Raji (cell line): Measurements from ENCODE around the gene APBA2.

Source experiments
- POLR2A ChIP-seq: IDR thresholded peaks from 2 replicates; pipeline ENCODE4 v1.6.1; 2011; ENCODE audit warnings: low read depth, low read length, control low read depth; ENCODE audit not compliant: insufficient read depth

APBA2 gene

DNA sequence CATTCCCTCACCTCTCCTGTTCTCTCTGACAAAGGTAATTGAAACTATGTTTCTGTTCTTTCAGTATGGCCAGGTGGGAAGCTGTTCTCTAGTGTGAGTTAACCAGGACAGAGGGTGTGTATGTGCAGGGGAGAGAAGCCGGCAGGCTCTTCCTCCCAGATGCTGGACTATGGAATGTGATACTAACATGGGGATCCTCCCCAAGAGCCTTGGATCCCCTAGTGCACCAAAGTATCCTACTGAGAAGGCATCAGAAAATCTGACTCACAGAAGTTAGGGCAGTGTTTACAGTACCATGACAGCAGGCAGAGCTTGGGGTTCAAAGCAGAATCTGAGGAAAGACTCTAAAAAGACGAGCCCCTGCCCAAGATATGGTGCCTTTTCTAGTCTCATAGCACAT lies 123.1 kb downstream of the APBA2 start:
- no peak for TF ChIP-seq POLR2A

DNA sequence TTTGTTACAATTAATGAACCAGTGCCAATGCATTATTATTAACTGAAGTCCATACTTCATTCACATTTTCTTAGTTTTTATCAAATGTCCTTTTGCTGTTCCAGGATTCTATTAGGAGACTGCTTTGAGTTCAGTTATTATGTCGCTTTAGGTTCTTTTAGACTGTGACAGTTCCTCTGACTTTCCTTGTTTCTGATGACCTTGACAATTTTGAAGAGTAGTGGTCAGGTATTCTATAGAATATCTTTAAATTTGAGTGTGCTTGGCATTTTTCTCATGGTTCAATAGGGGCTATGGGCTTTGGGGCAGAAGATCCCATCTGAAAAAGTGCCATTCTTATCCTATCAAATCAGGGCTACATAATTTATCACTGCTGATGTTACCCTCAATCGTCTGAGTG lies 126.3 kb downstream of the APBA2 start:
- TF ChIP-seq POLR2A: no peak

DNA sequence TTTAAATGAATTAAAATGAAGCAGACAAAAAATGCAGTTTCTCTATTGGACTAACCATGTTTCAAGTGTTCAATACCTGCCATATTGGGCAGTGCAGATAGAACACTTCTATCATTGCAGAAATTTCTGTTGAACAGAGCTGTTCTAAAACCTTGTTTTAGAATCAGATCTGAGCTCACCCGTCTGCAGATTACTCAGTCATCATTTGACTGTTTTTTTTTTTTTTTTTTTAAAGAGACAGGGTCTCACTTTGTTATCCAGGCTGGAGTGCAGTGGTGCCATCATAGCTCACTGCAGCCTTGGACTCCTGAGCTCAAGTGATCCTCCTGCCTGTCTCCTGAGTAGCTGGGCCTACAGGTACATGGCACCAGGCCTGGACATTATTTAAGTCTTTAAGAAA lies 128.7 kb downstream of the APBA2 start:
- TF ChIP-seq POLR2A: no peak

DNA sequence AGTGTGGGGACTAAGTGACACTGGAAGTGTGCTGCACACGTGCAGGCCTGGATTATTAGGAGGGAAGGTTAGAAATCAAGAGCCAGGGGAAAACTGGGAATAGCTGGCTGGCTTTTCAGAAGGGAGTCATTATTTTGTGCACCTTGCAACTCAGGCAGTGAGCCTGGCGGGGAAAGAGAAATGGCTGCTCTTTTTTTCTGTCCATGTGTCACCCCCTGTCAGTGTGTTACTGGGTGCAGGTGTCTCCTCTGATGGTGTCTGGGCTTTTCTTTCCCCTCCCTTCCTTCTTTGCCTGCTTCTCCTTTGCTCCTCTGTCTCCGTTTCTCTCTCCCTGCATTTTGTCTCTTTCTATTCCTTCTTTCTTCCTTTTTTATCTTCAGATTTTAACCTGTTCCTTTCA lies 130.7 kb downstream of the APBA2 start:
- TF ChIP-seq POLR2A: no peak

DNA sequence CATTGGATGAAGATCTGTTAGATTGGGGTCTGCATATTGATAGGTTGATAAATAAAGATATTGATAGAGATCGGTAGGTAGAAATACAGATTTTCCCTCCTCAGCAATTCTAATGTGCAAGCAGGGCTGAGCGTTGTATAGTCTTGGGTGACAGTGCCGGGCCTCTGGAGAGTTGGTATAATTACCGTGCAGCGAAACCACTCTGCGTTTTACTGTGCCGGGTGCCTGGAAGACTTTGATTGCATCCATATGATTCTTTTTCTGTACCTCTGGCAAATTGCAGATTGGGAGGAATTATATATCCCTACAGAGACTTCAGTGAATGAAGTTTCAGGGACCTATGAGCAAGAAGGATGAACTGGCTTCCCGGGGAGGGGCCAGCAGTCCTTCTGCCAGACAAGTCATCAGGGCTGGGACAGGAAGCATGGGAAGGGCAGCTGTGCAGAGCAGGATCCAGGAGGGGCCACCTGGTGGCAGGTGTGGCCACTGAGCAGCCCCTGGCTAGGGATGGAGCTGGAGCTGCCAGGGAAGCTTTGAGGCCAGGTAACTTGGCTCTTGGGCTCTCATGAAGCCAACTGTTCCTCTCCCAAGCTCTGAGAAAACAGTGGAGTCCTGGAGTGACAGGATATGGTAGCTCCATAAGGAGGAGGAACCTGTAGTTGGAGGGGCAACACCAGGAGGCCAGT lies 132.5 kb downstream of the APBA2 start:
- TF ChIP-seq POLR2A: no peak

DNA sequence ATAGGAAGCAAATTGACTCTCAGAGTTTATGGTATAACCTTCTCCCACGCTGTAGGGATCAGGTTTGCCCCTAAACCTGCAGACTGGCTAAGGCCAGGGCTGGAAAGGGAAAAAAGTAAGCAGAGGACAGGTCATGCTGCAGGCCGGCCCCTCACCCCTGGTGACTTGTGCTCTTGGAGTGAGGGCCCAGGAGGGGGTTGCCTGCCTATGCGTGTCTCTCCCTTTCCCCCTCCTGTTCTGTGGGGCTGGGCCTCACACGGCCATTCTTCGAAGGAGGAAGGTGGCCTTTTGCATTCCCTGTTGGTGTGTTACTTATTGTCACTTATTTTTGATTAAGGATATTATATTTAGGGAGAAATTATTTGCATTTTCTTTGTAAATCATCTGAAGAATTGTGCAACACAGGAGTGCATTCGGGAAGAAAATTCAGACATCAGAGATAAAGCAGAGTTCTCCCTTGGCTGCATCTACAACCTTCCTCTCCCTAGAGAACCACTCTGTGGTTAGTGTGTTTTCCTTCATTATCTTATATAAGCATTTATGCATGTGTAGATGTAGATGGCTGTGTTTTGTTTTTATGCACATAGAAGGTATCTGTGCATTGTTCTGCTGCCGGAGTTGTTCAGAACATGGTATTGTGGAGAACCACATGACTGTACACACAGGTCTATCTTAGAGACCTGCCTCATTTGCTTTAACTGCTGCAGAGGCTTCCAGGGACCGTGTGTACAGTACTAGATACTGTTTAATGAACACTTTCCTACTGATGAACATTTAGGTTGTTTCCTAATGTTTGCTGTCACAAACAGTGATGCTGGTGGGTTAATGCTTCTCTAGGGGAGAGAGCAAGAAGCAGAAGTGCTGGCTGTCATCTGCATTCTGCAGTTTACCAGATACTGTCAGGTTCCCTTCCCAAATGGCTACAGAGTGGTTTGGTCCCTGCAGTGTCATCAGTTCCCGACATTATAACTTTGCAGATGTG lies 133.5 kb downstream of the APBA2 start:
- no peak for TF ChIP-seq POLR2A

DNA sequence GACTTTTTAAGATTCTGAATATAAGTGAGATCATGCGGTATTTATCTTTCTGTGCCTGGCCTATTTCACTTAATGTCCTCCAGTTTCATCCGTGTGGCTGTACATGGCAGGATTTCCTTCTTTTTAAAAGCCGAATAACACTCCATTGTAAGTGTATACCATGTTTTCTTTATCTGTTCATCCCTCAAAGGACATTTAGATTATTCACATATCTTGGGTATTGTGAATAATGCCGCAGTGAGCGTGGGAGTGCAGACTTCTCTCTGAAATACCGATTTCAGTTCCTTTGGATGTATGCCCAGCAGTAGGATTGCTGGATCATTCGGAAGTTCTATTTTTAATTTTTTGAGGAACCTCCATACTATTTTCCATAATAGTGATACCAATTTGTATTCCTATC lies 136.1 kb downstream of the APBA2 start:
- TF ChIP-seq POLR2A: no peak

DNA sequence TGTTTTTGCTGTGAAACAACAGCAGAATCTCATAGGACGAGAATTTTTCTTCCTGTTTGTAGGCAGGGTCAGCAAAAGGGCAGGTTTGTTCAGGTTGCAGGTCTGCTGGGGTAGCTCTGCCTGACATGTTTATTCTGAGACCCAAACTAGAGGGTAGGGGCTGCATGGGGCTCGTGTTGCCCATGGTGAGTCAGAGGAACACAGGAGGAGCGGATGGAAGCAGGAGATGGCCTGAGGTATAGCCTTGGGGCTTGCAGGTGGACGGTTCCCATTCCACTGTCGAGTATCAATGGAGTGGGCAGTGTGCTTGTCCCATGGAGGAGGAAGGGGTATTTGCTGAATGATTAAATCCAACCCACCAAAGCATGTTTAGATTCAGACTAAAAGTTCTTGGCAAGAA lies 138.9 kb downstream of the APBA2 start:
- TF ChIP-seq POLR2A: no peak

DNA sequence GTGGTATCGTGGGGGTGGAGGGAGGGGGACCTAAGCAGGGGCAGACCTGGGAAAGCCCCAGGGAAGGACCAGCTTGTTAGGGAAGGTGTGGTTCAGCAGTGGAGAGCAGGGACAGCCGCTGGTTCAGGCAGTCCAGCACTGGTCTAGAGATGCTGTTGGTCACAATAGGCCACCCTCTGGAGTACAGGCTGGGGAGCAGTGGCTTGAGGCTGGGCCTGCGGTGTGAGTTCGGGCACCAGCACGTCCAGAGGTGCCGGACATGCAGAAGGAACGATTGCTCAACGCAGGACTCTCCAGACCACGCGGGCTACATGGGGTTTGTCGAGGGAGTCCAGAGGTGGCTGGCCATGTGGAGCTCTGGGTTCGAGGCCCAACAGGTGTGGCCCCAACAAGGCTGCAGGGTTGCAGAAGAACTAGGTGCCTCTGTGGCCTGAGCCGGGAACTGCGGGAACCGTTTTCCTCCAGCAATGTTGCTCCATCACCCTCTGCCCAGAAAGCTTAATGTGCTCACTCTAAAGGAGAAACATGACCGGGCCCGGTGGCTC lies 143.9 kb downstream of the APBA2 start:
- TF ChIP-seq POLR2A: no peak

DNA sequence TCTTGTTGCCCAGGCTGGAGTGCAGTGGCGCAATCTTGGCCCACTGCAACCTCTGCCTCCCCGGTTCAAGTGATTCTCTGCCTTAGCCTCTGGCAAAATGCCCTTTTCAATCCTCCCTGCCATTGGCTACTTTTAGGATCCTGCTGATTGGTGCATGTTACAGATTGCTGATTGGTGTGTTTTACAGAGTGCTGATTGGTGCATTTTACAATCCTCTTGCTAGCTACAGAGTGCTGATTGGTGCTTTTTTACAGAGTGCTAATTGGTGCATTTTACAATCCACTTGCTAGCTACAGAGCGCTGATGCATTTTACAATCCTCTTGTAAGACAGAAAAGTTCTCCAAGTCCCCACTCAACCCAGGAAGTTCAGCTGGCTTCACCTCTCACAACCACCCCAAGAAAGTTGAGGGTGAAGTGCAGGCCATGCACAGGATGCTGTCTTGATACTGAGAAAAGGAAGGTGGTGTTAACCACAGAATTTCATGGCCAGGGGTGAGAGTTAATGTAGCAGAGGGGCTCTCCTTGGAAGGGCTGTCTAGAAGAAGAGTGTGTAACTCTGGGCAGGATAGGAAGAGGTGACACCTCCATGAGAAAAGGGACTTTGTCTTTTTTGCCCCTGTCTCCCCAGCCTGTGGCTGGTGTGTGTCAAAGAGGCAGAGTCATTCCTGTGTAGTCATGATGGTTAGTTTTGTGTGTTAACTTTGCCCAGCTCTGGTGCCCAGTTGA lies 145.9 kb downstream of the APBA2 start:
- TF ChIP-seq POLR2A: no peak

DNA sequence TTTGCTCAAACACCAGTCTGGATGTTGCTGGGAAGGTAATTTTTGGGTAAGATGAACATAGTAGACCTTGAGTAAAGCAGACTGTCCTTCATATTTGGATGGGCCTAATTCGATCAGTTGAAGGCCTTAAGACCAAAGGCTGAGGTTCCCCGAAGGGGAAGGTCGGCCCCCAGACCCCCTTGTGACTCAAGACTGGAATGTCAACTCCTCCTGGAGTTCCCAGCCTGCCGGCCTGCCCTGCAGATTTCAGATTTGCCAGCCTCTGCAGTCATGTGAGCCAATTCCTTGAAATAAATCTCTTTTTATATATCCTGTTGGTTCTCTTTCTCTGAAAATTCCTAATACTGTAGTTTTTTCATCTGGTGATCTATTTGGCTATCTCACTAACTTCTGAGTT lies 146.5 kb downstream of the APBA2 start:
- no peak for TF ChIP-seq POLR2A

DNA sequence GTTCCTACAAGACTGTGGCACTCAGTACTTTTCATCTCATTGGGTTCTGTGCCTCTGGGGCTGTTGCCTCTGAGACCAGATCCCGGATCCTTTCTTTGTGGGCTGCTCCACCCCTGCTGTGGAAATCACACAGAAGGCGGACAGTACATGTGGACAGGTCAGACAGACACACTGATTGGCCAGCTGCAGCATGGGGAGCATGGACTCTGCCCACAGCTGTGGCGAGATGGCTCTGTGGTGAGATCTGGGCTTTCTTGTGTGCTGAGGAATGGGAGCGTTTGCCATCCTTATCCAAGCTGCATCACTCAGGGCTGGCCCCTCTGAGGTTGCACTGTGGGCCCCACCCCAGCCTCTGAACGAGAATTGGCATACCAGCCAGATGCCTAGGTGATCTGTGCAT lies 147.0 kb downstream of the APBA2 start:
- TF ChIP-seq POLR2A: no peak

DNA sequence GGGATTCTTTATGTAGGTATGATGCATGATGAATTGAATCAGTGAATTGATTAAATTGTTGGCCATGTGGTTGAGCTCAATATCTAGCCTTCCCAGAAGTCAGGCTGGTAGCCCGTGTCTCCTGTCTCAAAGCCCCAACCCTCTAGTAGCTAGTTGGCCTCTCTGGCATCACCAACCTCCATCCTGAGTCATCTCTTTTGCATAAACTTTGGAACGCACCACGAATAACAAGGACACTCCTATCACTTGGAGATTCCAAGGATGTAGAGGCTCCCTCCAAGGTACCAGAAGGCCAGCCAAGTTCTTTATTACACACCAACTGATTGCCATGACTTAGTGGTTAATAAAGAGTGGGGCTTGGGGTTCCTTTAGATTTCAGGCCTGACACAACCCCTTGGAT lies 148.4 kb downstream of the APBA2 start:
- TF ChIP-seq POLR2A: no peak

DNA sequence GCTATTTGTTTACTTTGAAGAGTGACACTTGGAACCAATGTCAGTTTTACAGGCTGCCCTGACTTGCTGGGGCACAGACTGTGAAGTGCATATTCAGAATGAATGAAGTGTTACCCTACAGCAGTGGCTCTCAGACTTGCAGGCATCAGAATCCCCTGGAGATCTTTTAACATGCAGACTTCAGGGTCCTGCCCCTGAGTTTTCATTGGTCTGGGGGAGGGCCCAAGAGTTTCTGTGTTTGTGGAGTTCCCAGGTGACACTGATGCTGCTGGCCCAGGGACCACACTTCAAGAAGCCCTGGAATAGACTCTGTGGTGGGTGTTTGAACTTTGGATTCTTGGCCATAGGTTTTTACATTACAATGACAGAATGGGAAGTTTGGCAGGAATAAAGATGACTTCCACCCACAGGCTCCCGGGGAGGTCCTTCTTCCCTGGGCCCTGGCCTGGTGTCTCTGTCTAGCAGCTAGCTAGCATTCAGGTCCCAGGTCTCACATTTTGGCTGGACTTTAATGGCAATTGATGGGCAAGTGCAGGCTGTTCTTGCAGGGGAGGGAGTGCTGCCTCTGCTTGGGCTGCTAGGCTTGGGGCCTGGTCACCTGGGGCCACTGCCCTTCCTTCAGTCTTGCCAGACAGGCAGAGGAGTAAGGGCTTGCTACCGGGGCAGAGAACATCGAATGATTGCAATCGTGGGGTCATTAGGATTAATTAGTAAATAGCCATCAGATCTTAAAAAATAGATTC lies 149.0 kb downstream of the APBA2 start:
- no peak for TF ChIP-seq POLR2A

DNA sequence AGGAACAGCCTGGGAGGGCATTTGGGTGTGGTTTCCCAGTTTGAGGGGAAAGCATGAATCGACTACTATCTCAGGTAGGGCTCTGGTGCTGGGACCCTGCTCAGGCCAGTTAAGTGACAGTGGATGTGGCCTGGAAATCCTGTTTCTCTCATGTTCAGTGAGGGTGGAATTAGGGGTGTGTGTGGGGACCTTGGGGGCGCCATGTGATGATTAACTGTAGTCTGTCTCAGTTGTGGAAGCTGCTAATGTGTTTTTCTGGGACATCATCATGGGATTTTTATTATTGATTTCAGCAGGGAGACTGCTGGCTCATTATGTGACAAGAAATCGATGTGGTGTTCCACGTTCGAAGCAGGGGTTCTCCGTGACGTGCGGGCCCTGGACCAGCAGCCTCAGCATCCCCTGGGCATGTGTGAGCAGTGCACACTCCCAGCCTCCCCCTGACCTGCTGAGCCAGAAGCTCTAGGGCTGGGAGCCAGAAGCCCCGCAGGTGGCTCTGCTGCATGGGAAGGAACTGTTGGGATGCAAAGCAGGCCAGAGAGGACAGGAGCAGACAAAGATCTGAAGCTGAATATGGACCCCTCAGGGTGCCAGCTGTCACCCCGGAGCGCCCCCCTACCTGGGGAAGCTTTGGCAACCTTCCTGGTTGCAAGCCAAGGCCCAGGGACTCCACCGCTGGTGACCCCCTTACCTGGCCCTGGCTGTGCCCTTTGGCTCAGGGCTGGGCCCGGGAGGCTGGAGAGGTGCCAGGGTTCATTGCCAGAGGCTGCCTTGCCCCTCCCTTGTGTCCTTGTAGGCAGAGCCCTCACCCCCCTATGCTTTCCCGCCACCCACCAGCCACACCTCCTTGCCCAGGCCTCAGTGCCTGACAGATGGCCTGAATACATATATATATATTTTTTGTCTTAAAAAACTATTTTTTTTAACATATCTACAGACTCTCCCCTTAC lies 149.8 kb downstream of the APBA2 start:
- TF ChIP-seq POLR2A: no peak
